Mucosa of descending colon (tissue), 3 donors: Measurements from ENCODE around the gene IMPDH2. TPM values are rescaled to one million over a fixed set of nuclear protein-coding genes. Genes with fewer than 3 reads are reported as not detected.
"Not testable (repeated sequence)": the region's sequence is repeated elsewhere in the genome, so short reads cannot be mapped to it uniquely, and the experiment has no call there.

ENCODE experiments used
- ATAC-seq: fragments of 200-7000 bp; cut with Tn5 transposase; one replicate; pipeline ENCODE4 v1.9.1; 2020; ENCODE audit warnings: mild to moderate bottlenecking, moderate library complexity
- DNase-seq, 3 donors: peaks; one replicate each; pipeline ENCODE4 v3.0.0-alpha.2; 2020
- H3K36me3 ChIP-seq: fragments of 200-600 bp; one replicate; pipeline ENCODE4 v1.8.0; 2021; ENCODE audit warnings: low read depth, mild to moderate bottlenecking
- H3K4me1 ChIP-seq: fragments of 200-600 bp; one replicate; pipeline ENCODE4 v1.8.0; 2021; ENCODE audit warnings: low read depth, mild to moderate bottlenecking
- H3K4me3 ChIP-seq: fragments of 200-600 bp; one replicate; pipeline ENCODE4 v1.8.0; 2021; ENCODE audit warnings: mild to moderate bottlenecking
- H3K9me3 ChIP-seq: fragments of 200-600 bp; one replicate; pipeline ENCODE4 v1.8.0; 2021; ENCODE audit warnings: mild to moderate bottlenecking
- intact Hi-C, 2 donors: fragments of 100-400 bp; cut with DNase I in 1 of 2; cut with micrococcal nuclease in 1 of 2; formaldehyde crosslinking; loops; one replicate each; pipeline versions ENCODE4 v1.11.0 to v1.11.1; 2022; cut with DNase I, micrococcal nuclease
- total RNA-seq, 3 donors: library from RNA; stranded (reverse); fragmentation: NEBNext Ultra II Directional in 2 of 3; extraction: Animal tissue kit (Norgen Biotek cat#: 25700) in 2 of 3; gene quantifications; one replicate each; pipeline versions ENCODE4 v1.2.1 to v1.2.4, GENCODE V29; 2021 to 2023
- TF ChIP-seq, protein P1 (sequence below): fragments of 200-600 bp; IDR thresholded peaks from one replicate; pipeline ENCODE4 v1.8.0; 2022; ENCODE audit warnings: antibody characterized with exemption, mild to moderate bottlenecking
- donor health status: DM: no; HTN: no; CAD: no; lungs with moderate emphysema.
- donor health status: DM: no; HTN: no; CAD: no.
- donor health status: DM: no; HTN: yes; CAD: no.

IMPDH2 gene
- total RNA-seq, 3 donors from 2014 or later, result 113 to 146 (median 114) TPM

DNA sequence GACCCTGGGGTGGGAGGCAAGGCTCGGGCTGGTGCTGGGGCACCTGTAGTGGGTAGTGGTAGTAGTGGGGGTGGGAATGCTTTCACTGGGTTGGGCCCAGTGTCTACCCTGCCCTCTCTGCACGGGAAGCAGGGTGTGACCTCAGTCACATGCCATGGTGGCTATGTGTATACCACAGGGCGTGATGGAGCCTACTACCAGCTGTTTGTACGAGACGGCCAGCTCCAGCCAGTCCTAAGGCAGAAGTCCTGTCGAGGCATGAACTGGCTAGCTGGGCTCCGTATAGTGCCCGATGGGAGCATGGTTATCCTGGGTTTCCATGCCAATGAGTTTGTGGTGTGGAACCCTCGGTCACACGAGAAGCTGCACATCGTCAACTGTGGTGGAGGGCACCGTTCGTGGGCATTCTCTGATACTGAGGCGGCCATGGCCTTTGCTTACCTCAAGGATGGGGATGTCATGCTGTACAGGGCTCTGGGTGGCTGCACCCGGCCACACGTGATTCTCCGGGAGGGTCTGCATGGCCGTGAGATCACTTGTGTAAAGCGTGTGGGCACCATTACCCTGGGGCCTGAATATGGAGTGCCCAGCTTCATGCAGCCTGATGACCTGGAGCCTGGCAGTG is 16.0 kb downstream of the IMPDH2 start:
- ATAC-seq (no peak), DNase-seq (no peak)
- intact Hi-C loops, result no loop called here
- Histone ChIP-seq H3K4me1 (peaks cover 10% of the 10 kb centered on the region), H3K9me3 (no peaks in the 10 kb centered on the region), H3K36me3 (peaks cover 4% of the 10 kb centered on the region), H3K4me3 (no peak overlapping the region)
- TF ChIP-seq, protein P1, sequence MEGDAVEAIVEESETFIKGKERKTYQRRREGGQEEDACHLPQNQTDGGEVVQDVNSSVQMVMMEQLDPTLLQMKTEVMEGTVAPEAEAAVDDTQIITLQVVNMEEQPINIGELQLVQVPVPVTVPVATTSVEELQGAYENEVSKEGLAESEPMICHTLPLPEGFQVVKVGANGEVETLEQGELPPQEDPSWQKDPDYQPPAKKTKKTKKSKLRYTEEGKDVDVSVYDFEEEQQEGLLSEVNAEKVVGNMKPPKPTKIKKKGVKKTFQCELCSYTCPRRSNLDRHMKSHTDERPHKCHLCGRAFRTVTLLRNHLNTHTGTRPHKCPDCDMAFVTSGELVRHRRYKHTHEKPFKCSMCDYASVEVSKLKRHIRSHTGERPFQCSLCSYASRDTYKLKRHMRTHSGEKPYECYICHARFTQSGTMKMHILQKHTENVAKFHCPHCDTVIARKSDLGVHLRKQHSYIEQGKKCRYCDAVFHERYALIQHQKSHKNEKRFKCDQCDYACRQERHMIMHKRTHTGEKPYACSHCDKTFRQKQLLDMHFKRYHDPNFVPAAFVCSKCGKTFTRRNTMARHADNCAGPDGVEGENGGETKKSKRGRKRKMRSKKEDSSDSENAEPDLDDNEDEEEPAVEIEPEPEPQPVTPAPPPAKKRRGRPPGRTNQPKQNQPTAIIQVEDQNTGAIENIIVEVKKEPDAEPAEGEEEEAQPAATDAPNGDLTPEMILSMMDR, result no peak

DNA sequence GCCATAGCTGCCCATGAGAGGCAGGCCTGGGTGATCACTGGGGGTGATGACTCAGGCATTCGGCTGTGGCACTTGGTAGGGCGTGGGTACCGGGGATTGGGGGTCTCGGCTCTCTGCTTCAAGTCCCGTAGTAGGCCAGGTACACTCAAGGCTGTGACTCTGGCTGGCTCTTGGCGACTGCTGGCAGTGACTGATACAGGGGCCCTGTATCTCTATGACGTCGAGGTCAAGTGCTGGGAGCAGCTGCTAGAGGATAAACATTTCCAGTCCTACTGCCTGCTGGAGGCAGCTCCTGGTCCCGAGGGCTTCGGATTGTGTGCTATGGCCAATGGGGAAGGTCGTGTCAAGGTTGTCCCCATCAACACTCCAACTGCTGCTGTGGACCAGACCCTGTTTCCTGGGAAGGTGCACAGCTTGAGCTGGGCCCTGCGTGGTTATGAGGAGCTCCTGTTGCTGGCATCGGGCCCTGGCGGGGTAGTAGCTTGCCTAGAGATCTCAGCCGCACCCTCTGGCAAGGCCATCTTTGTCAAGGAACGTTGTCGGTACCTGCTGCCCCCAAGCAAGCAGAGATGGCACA is 16.7 kb downstream of the IMPDH2 start:
- ATAC-seq, result no peak
- TF ChIP-seq, protein P1, result no peak
- intact Hi-C loops, result no loop called here
- peaks cover 8% of the 10 kb centered on the region for H3K4me1 ChIP-seq
- no peaks in the 10 kb centered on the region for H3K9me3 ChIP-seq
- H3K4me3 ChIP-seq, result no peak overlapping the region
- H3K36me3 ChIP-seq, result peaks cover 4% of the 10 kb centered on the region
- DNase-seq, result peak in 1 of 3 donors; percentile 31

DNA sequence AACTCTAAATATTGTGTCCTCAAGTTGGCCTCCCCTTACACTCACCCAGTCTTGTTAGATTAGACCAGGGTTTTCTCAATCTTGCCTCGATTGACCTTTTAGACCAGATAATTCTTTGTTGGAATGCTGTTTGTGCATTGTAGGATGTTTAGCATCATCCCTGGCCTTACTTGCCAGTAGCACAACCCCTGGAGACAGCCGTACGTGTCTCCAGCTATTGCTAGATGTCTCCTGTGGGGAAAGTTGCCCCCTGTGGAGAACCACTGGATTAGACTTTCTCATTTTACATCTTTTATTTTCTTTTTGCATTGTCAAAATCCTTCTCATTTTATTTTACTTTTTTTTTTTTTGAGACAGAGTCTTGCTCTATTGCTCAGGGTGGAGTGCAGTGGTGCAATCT is 19.8 kb downstream of the IMPDH2 start:
- H3K4me1 ChIP-seq, result peaks cover 9% of the 10 kb centered on the region
- H3K4me3 ChIP-seq, result no peak overlapping the region
- TF ChIP-seq, protein P1, result no peak
- H3K36me3 ChIP-seq, result no peaks in the 10 kb centered on the region
- no peak for ATAC-seq
- intact Hi-C loops, result no loop called here
- DNase-seq, result no peak
- no peaks in the 10 kb centered on the region for H3K9me3 ChIP-seq

- H3K4me3 ChIP-seq, intact Hi-C loops, H3K36me3 ChIP-seq, H3K9me3 ChIP-seq, ATAC-seq, H3K4me1 ChIP-seq, DNase-seq: not testable (repeated sequence)
Measured at GRCh38 chr3:49008627-49009026, 20.6 kb downstream of the IMPDH2 start.

DNA sequence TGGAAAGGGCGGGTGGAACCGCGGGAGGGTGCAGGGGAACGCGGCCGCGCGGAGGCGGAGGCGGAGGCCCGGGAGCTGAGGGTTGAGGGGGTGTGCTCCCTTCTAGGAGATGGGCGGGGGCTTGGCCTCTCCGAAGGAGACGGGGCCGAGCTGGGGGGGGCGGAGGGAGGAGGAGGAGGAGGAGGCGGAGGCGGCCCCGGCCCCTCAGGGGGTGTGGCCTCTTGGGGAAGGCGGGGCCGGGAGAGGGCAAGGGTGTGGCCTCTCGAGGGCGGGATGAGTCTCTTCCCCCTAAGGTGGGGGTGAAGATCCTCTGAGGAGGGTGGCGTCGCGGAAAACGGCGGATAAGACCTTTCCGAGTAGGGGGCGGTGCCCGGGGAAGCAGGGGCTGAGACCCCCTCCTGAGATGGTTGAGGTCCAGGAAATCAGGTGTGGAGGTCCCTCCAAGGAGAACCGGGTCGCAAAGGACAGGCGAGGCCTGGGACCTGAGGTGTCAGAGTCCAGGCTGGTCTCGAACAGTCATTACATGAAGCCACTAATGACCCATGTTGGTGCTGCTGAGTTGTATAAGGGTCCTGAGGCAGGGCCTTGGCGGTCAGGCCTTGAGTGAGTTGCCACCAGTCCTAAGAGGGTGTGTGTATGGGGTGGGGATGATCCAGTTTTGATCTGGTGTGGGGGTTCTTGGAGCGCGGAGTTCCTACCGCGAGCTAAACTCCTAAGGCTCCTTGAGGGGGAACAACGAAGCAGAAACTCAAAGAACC is 21.2 kb downstream of the IMPDH2 start:
- Histone ChIP-seq H3K4me1 (peaks cover 9% of the 10 kb centered on the region), H3K9me3 (no peaks in the 10 kb centered on the region)
- TF ChIP-seq, protein P1, result no peak

More for the DNA sequence above, 21.2 kb downstream of the IMPDH2 start:
- ATAC-seq (peak; percentile 87), DNase-seq (peak; percentile 92 to 97 (median 96))
- H3K4me3 ChIP-seq, result peak overlapping the region; percentile 51
- intact Hi-C loops, result no loop called here
- no peaks in the 10 kb centered on the region for H3K36me3 ChIP-seq
